ENCODE results near the gene ATAT1. TPM values are rescaled to one million over a fixed set of nuclear protein-coding genes. Genes with fewer than 3 reads are reported as not detected.
A peak's percentile ranks its signal among the peaks of the same experiment; 100 is the strongest.

Gene ATAT1
- total and polyA plus RNA-seq, 9 of the 15 experiments (the other 6 are each of a cell fraction or from before 2014, with no cell fraction given): 0.65 to 5.8 (median 1.6) TPM

- no peak for FAIRE-seq
- ChIA-PET POLR2A (interaction anchor here (0.7 to 2.2 kb wide), 5 partner anchors 8 to 1188 kb away, joined by 3 to 13 read pairs (median 4); partner anchors contain the start of gene PPP1R10), CTCF (ENCODE audit: low intra/inter-chr PET ratio) (no interaction called here)
- Histone ChIP-seq H3K9me3 (replicated peaks; ENCODE audit: control insufficient read depth, insufficient read depth, low read depth, low read length) (no peaks in the 10 kb centered on the region), H3K36me3 (ENCODE audit: control insufficient read depth, insufficient read depth, low read length) (peaks cover 75% of the 10 kb centered on the region), H3K9me1 (ENCODE audit: control insufficient read depth, insufficient read depth, low read length) (no peaks in the 10 kb centered on the region), H3K4me3 (no peak overlapping the region), H3K4me1 (replicated peaks in 1 of 2; ENCODE audit: control insufficient read depth in 2 of 2, insufficient read depth in 2 of 2, low read length in 2 of 2) (peaks cover 0 to 8% of the 10 kb centered on the region in 2 experiments; a peak in 1 of 5 replicates), H3K27ac (ENCODE audit: extremely low read depth, low read depth, low read length) (no peak overlapping the region), H2AFZ (ENCODE audit: low read depth, low read length) (no peak overlapping the region), H3K4me2 (ENCODE audit: insufficient read depth, low read length) (no peak overlapping the region), H4K20me1 (replicated peaks; ENCODE audit: control insufficient read depth, insufficient read depth, low read length) (no peaks in the 10 kb centered on the region), H3K79me2 (ENCODE audit: control insufficient read depth, insufficient read depth, low read length) (peaks cover 3% of the 10 kb centered on the region; the same call in 2 of the 3 replicates), H3K27me3 (ENCODE audit: control insufficient read depth in 2 of 2, insufficient read depth in 2 of 2, low read length in 2 of 2) (no peaks in the 10 kb centered on the region), H3K9ac (ENCODE audit: insufficient read depth in 1 of 2, low read depth in 2 of 2, low read length in 2 of 2) (no peak overlapping the region)
- TF ChIP-seq MIER1 (IDR thresholded peaks at IDR 0.05; ENCODE audit: low read depth): no peak
- BruUV-seq (replicated peaks): no TSS peak
- ATAC-seq: no peak
- 97% methylated on average over 8 of the region's 8 CpGs for WGBS (ENCODE audit: insufficient coverage, low coverage, missing lambda C conversion rate)
- in situ Hi-C loops (cut with MboI) (no loop called here), intact Hi-C loops (cut with micrococcal nuclease) (no loop called here)
- DNase-seq (ENCODE audit: extremely low read depth in 1 of 4, low spot score in 3 of 4): no peak
Observed at GRCh38 chr6:30625511-30625910, 1.2 kb upstream of the ATAT1 start.

DNA sequence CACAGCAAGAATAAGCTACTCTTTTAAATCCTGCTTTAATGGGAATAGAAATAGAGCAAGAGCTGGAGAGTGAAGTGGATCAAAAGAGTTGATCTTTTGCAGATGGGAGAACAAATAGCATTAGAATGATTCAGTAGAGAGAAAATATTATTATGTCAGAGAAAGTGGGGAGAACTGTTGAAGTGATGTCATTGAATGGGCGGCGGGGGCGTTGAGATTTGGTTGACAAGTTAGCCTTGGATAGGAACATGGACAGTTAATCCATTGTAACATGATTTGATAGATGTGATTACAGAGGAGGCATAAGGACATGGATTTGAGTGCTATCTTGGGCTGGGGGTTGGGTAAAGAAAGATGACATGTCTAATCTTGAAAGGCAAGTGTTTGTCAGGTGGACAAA is 9.2 kb downstream of the ATAT1 start:
- Histone ChIP-seq H3K9ac (ENCODE audit: insufficient read depth in 1 of 2, low read depth in 2 of 2, low read length in 2 of 2) (no peak overlapping the region), H3K36me3 (ENCODE audit: control insufficient read depth, insufficient read depth, low read length) (peaks cover 9% of the 10 kb centered on the region; the same call in 2 of the 3 replicates), H3K27ac (ENCODE audit: extremely low read depth, low read depth, low read length) (no peak overlapping the region), H3K4me3 (no peak overlapping the region), H3K79me2 (ENCODE audit: control insufficient read depth, insufficient read depth, low read length) (no peaks in the 10 kb centered on the region), H3K4me2 (ENCODE audit: insufficient read depth, low read length) (no peak overlapping the region), H3K9me3 (replicated peaks; ENCODE audit: control insufficient read depth, insufficient read depth, low read depth, low read length) (no peaks in the 10 kb centered on the region), H2AFZ (ENCODE audit: low read depth, low read length) (no peak overlapping the region), H3K27me3 (ENCODE audit: control insufficient read depth in 2 of 2, insufficient read depth in 2 of 2, low read length in 2 of 2) (no peaks in the 10 kb centered on the region), H4K20me1 (replicated peaks; ENCODE audit: control insufficient read depth, insufficient read depth, low read length) (no peaks in the 10 kb centered on the region), H3K4me1 (replicated peaks in 1 of 2; ENCODE audit: control insufficient read depth in 2 of 2, insufficient read depth in 2 of 2, low read length in 2 of 2) (peaks cover 0 to 9% of the 10 kb centered on the region in 2 experiments; a peak in 2 of 5 replicates), H3K9me1 (ENCODE audit: control insufficient read depth, insufficient read depth, low read length) (no peaks in the 10 kb centered on the region)
- no TSS peak for BruUV-seq (replicated peaks)
- DNase-seq (ENCODE audit: extremely low read depth in 1 of 4, low spot score in 3 of 4) (no peak), ATAC-seq (no peak), FAIRE-seq (no peak)
- 92% methylated on average over 3 of the region's 3 CpGs for WGBS (ENCODE audit: insufficient coverage, low coverage, missing lambda C conversion rate)
- intact Hi-C loops (cut with micrococcal nuclease) (no loop called here), in situ Hi-C loops (cut with MboI) (no loop called here)
- CTCF ChIA-PET (ENCODE audit: low intra/inter-chr PET ratio): no interaction called here
- POLR2A ChIA-PET: interaction anchor here (1.2 to 2.3 kb wide), 2 partner anchors 11 to 20 kb away, joined by 4 to 7 read pairs; partner anchors contain the start of gene C6orf136
- TF ChIP-seq TRIM24 (IDR thresholded peaks at IDR 0.05) (0 out of 4 replicates have a peak, but pooled peaks of 1 of the 2 experiments have one; percentile 19), SRSF1 (IDR thresholded peaks at IDR 0.05; ENCODE audit: low read depth, low read length) (no peak), EGR1 (conservative IDR thresholded peaks at IDR 0.05) (peak; percentile 42; the same call in 1 of the 2 replicates)

Measured in K562 (cell line).